IMR-90 (cell line): ENCODE measurements around the gene CAMLG.

ENCODE experiments used
- NFE2L2 ChIP-seq: fragments of 150-350 bp; IDR thresholded peaks from 2 replicates; pipeline ENCODE4 v1.6.1; 2016; ENCODE audit warnings: low read depth, mild to moderate bottlenecking, low read length
- POLR2A ChIP-seq: IDR thresholded peaks from 2 replicates; pipeline ENCODE4 v1.6.1; 2012; ENCODE audit warnings: mild to moderate bottlenecking, low read depth, low read length
- RAD21 ChIP-seq: IDR thresholded peaks from 2 replicates; pipeline ENCODE4 v1.6.1; 2012; ENCODE audit warnings: low read length, improper control_type of control experiment
- RCOR1 ChIP-seq: IDR thresholded peaks from 2 replicates; pipeline ENCODE4 v1.6.1; 2012; ENCODE audit warnings: mild to moderate bottlenecking, low read length, improper control_type of control experiment; ENCODE audit not compliant: insufficient replicate concordance
- RFX5 ChIP-seq: IDR thresholded peaks from 2 replicates; pipeline ENCODE4 v1.8.0; 2012; ENCODE audit warnings: low read depth, mild to moderate bottlenecking, low read length, moderate library complexity
- SMC3 ChIP-seq: fragments of 150-350 bp; IDR thresholded peaks from 2 replicates; pipeline ENCODE4 v1.6.1; 2016; ENCODE audit warnings: low read depth, mild to moderate bottlenecking, antibody characterized with exemption, low read length, moderate library complexity
- TF ChIP-seq, protein P1 (sequence below): conservative IDR thresholded peaks from 2 replicates; pipeline ENCODE4 v1.5.1; 2012; ENCODE audit warnings: mild to moderate bottlenecking, low read depth, low read length, improper control_type of control experiment
- TF ChIP-seq, protein P2 (sequence below): fragments of 150-350 bp; IDR thresholded peaks from 2 replicates; pipeline ENCODE4 v1.6.1; 2017; ENCODE audit warnings: mild to moderate bottlenecking, antibody characterized with exemption, low read length, low read depth

DNA sequence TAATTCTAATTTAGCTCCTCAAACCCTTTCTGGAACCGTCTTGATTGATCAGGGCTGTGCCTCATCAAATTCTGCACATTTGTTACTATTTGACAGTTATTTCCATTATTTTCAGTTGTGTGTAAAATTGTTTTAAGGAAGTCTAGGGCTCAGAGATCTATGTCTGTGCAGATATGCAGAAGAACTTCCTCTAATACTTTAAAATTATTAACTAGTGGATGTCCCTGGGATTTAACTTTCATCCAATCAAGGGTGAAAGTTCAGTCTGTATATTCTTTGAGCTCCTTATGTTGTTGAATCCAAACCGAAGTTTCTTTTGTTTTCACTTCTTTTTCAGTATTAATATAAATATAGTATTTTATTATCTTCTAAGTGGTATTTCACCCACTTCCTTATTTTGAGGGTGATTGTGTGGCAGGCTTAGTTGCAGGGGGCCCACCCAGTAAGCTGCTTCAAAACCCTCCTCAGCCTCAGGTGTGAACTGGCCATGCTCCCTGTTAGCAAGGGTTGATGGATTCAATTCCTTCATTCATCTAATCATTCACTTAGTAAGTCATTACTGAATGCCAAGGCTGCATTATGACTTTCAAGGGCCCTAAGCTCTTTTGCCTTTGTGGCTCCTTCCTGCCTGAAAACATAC lies 2.1 kb upstream of the CAMLG start:
- TF ChIP-seq, protein P1, sequence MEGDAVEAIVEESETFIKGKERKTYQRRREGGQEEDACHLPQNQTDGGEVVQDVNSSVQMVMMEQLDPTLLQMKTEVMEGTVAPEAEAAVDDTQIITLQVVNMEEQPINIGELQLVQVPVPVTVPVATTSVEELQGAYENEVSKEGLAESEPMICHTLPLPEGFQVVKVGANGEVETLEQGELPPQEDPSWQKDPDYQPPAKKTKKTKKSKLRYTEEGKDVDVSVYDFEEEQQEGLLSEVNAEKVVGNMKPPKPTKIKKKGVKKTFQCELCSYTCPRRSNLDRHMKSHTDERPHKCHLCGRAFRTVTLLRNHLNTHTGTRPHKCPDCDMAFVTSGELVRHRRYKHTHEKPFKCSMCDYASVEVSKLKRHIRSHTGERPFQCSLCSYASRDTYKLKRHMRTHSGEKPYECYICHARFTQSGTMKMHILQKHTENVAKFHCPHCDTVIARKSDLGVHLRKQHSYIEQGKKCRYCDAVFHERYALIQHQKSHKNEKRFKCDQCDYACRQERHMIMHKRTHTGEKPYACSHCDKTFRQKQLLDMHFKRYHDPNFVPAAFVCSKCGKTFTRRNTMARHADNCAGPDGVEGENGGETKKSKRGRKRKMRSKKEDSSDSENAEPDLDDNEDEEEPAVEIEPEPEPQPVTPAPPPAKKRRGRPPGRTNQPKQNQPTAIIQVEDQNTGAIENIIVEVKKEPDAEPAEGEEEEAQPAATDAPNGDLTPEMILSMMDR = no peak
- TF ChIP-seq, protein P2, sequence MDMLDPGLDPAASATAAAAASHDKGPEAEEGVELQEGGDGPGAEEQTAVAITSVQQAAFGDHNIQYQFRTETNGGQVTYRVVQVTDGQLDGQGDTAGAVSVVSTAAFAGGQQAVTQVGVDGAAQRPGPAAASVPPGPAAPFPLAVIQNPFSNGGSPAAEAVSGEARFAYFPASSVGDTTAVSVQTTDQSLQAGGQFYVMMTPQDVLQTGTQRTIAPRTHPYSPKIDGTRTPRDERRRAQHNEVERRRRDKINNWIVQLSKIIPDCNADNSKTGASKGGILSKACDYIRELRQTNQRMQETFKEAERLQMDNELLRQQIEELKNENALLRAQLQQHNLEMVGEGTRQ = no peak
- TF ChIP-seq POLR2A (no peak), RCOR1 (no peak), RFX5 (no peak), RAD21 (no peak), NFE2L2 (no peak), SMC3 (no peak)
